ENCODE results near the gene ISG20L2.

The ISG20L2 gene

DNA sequence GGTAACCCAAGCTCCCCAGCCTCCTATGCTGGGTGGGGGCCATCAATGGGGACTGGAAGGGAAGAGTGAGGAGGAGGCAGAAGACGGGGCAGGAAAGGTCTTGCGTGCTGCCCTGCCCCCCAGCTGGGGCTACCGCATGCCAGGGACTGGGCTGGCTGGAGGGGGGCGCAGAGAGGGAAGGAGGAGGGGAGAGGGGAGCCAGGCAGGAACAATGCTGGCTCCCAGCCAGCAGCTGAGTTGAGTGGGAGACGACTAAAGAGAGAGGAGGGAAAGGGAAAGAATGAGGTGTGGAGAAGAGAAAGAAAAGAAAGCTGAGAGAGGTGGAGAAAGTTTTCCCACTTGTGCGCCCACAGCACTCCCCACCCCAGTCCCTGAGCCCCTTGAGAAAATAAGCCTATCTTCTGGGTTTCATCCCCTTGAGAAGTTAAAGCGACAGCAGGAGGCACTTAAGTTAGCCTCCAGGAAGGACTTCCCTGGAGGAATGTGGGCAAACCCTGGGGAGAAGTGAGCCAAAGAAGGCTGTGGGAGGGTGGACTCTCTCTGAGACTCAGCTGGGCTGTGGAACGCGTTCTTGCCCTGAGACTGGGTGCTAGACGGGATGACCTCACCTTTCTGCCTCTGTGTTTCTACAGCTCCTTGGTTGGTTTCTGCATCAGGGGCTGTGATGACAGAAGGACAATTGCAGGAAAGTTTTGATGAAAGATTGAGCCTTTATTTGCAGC lies 38.5 kb downstream of the ISG20L2 start:
- DNase-seq (ENCODE audit: low read depth), result no peak

DNA sequence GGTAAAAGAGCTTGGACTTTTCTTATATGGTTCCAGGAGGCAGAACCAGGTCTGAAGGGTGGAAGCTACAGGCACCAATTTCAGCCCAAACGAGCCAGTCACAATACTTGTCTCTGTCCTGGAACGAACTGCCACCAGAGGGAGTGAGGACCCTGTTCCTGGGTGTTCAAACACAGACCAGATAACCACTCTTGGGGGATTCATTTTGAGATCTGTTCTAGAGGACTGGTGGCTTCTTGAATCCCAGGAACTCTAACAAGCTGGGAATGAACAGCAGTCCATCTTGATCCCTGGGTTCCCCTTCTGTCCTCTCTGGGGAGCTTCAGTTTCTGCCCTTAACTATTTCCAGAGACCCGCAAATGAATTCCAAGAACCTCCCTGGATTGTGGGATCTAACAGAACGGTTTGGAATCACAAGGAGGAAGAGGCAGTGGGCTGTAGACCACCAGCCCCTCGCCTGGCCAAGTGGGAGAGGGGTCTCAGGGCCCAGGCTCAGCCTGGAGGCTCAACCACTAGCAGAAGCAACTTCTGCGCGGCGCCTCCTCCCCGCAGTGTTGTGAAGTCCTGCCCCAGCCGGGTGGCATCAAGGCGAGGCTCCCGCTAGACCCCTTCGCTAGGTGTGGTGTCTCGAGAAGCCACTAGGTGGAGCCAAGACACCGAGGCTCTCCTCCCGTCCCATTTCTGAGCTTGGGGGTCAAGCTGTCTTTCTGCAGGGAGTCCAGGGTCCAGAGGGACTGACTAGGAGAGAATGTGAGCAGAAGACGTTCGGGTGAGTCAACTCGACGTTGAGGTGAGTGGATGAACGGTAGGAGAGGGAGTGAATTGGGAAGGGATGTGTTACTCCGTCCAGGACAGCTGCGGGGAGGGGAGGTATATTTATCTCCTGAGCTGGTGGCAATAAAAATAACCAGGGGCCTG lies 39.3 kb downstream of the ISG20L2 start:
- peak; percentile 61 for DNase-seq (ENCODE audit: low read depth)

DNA sequence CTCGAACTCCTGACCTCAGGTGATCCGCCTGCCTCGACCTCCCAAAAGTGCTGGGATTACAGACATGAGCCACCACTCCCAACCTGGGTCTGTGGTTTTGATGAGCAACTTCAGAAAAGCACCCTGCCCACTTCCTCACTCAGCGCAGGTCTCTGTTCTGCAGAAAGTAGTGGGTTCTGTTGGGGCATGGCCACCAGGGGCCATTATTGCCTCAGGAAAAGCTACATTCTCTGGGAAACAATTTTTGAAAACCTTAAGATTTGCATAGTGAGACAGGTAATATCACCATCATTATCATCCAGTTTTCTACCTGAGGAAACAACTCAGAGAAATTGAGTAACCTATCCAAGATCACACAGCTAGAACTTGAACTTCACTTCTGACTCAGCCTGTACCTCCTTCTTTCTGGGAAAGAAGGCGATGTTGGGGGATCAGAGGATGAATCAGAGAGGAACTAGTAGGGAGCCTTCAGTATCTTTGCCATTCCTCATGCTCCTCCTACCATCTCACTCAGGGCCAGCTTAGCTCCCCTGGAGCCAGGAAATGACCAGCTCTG lies 44.3 kb downstream of the ISG20L2 start:
- DNase-seq (ENCODE audit: low read depth), result no peak

DNA sequence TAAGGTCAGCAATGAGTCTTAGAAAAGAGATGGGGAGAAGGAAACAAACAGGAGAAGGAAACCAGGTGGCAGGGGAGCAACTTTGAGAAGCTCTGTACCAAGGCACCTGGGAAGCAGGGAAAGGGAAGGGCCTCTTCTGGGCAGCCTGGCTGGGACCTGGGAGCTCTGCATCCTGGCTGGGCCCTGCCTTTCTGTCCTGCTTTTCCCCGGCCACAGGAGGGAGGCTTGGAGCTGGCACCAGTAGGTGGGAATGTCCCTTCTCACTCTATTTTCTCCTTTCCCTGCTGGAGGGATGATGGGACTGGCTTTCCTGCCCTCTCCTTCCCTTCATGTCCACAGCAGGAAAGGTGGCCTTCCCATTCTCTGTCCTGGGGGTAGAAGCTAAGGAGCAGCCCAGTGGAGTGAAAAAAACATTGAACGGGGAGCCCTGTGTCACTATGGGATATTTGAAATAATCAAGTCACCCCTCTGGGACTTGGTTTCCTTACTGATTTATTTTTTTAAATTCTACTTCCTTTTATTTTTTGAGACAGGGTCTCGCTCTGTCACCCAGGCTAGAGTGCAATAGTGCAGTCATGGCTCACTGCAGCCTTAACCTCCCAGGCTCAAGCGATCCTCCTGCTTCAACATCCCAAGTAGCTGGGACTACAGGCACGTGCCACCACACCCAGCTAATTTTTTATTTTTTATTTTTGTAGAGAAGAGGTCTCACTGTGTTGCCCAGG lies 46.2 kb downstream of the ISG20L2 start:
- no peak for DNase-seq (ENCODE audit: low read depth)

DNA sequence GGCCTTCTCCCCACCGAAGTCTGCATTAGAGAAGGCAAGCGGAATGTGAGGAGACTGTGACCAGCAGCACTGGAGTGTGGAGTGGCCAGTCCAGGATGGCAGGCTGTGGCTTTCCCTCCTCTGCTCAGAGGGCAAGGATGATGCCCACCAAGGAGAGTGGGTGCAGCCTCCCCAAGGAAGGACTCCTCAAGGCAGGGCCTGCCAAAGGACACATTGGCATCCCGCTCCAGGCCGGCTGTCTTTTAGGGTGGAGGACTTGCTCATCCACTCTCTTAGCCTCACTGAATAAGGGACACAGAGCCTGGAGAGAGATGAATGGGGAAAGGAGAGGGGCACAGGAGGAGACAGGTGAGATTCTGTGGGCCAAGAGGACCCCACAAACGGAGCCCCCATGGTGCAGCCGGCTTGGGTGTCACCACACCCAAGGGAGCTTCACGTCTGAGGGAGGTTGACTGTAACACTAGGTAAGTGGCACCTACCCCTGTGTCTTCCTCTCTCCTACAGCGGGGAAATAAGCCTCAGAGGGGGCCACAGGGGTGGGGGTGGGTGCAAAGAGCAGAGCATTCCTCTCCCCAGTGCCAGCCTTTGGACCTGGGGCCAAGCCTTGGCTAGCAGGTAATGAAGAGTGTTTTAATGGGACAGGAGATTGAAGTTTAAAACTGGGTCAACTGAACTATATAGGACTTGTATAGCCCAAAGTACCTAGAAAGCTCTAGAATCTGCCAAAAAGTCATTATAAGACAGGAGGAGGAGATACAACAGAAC lies 47.2 kb downstream of the ISG20L2 start:
- DNase-seq (ENCODE audit: low read depth), result no peak

DNA sequence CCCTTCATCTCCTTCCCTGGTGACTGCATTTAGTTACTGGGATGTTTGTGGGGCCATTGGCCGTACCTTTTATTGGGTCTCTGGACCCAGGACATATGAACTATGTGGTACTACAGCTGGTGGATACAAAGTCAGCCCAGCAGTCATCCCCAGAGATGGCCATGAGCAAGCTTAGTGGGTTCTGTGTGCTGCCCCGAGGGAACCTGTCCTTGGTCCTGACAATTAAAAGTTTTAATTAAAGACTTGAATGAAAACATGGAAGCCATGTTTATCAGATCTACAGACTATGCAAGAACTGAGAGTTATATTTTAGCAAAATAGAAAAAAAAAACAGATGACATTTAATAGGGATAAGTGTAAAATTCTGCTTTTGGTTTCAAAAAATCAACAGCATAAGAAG lies 48.5 kb downstream of the ISG20L2 start:
- no peak for DNase-seq (ENCODE audit: low read depth)

DNA sequence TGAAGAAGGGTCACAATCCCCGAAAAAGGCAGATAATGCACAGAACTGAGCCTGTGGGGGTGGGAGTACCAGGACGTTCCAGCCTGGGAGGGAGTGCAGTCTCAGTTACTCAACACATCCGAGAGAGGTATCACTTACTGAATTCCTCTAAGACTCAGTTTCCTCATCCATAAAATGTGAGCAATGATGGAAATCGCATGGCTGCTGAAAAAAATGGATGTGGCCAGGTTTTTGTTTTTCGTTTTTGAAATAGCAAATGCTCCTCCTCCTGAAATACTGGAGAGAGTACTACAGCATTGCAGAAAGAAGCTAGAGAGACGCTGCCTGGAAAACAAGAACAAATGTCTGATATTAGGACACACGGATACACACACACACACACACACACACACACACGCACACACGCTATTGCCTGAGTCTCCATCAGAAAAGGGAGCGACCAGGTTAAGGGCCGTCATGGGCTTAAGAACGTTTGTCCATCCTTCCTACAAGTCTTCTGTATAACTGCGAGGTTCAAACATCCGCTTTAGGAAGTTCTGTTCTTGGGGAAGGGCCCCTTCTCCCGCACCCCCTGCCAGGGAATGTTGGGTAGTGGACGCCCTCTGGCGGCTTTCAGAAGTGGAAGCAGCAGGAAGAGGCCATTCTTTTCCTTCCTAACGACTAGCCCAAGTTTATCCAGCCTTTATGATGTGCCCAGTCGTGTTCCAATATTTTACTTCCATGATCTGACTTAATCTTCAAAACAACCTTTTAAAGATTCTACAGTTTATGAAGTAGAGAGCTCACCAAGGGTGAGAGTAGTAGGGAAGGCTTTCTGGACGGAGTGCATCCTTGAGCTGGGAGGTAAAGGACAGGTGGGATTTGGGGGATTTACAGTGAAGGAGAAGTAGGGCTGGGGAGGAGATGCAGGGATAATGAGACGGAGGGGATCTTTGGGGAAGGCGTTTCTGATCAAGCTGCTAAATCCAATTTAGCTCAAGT lies 50.7 kb downstream of the ISG20L2 start:
- no peak for DNase-seq (ENCODE audit: low read depth)

DNA sequence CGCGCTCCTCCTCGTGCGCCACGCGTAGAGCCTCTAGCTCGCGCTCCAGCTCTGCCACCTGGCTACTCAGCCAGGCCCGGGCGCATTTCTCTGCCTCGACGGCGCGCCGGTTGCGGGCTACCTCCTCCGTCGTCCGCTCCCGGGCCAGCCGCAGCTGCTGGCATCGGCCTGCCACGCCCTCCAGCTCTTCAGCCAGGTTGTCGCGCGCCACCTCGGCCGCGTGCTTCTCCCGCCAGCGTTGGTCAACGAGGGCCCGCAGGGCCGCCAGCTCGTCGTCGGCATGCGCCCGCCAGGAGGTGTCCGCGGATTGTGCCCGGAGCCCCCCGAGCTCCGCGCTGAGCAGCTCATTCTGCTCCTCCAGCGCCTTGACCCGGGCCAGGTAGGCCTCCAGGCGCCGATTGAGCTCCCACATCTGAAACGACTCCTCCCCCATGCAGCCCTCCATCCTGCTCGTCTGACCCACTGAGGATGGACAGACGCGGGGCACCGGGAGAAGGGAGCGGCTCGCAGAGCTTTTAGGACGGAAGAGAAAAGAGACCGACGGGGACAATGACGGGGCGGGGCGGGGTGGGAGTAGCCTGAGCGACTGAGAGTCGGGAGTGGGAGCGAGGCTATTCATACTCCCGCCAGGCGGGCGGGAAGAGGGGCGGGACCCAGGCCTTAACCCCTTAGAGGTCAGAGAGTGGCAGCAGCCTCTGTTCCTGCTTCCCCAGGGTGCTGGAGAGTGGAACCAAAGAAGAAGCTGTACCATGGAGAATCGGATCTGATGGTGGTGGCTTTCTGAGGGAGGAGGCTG lies 51.5 kb downstream of the ISG20L2 start, which contains the start of gene NES:
Gene NES (minus strand): TSS at position 588 of the 796 bp plus-strand sequence. CDS start 143 bp downstream, at position 445.
- no peak for DNase-seq (ENCODE audit: low read depth)

DNA sequence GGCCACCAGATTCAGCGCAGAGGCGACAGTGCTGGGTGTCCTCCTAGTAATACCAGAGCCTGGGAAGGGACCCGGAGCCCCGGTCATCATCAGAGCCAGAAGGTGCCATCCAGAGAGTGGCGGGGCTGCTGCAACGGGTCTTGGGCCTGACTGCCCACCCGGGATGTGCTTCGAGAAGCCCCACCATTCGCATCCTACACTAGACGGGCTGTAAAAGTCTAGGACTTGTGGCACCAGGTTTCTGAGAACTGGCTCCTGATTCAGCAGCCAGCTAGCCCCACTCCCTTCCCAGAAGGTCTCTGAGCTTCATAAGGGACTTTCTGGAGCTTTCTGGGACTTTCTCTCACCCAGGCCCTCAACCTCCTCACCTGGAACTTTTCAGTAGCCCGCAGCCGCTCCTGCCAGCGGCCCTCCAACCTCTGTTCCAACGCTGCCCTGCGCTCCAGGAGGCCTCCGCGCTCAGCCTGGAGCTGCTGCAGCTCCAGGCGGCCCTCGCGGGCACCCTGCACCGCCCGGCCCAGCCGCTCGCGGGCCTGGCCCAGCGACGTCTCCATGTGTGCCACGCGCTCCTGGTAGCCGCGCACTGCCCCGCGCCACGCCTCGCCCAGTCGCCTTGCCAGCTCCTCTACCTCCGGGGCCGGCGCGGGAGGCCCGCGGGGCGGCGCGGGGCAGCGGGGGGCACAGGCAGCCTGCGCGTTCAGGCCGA lies 52.3 kb downstream of the ISG20L2 start:
- DNase-seq (ENCODE audit: low read depth), result no peak

DNA sequence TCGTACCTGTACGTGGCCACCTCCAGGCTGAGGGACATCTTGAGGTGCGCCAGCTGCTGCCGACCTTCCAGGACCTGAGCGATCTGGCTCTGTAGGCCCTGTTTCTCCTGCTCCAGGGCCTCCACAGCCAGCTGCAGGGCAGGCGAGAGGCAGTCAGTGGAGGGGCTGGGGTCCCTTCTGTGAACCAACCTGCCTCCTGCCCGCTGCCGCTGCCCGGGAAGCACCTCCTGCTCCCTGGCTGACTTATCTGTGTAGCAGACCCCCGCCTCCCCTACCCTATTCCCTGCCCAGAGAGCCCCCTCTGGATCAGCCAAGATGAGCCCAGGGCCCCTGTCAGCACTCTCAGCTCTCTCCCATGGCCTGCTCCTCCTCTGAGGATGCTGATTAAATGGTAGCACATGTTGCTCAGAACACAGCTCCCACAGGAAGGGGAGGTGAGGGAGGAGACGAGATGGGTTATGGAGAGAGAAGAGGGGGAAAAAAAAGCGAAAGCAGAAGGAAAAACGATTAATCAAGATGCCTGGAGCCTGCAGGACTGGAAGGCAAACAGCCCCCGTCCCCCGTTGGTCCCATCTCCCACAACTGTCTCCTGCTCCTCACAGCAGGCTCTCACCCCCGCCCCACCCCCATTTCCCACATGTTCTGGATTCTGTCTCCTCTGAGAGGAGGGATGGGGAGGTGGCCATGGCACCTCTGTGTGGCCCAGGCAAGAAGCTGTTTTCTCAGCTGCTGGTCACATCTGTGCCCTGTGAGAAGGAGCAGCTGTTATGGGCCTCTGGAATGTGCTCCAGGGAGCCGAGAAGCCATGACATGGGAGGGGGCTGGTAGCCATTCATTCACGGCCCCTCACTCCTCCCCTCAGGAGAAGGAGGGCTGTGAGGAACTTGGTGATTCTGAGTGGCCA lies 53.1 kb downstream of the ISG20L2 start:
- no peak for DNase-seq (ENCODE audit: low read depth)

DNA sequence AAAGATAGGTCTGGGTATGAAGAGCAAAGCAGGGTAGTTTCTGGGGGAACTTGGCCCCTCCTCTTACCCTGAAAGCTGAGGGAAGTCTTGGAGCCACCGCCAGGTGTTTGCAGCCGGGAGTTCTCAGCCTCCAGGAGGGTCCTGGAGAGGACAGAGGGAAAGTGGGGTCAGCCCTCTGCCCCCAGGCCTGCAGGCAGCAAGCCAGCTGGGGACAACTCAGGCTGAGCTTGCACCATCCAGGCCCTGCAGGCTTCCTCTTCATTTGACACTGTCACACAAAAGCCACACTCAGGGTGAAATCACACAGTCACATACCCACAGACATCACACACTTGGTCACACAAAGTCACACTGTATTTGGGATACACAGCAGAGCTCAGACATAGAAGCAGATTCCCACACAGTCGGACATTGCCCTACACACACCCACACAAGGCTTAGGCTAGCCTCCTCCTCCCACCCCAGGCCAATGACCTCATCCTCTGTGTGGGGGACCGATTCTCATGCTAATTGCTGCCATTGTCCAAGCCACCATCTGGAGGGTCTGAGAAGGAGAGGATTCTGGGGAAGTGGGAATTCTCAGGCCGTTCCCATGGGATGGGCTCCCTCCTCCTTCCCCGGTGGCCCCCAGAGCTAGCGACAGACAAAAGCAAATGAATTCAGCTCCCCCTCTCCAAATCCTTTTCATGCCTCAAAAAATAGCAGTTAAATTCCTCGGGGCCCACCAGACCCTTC lies 55.0 kb downstream of the ISG20L2 start:
- no peak for DNase-seq (ENCODE audit: low read depth)

Data from stimulated activated CD8-positive, alpha-beta memory T cell treated with anti-CD3 and anti-CD28 coated beads, Interleukin-4, amount 100 ng/mL, for 24 hours (primary cell).